HS-27A (cell line): ENCODE measurements around the gene POLG.

Experiments used
- DNase-seq: peaks from one replicate; pipeline ENCODE4 v3.0.0-alpha.2; 2012; ENCODE audit warnings: low read depth, missing footprints

Gene POLG

GRCh38 chr15:89334510-89335297 lies at the start of gene POLG:
POLG (minus strand) TSS chr15:89334824; CDS start chr15:89333754, 1,070 bp downstream.
- DNase-seq, result peak; percentile 99

GRCh38 chr15:89384176-89384604 lies 49.6 kb upstream of the POLG start:
- no peak for DNase-seq

DNA sequence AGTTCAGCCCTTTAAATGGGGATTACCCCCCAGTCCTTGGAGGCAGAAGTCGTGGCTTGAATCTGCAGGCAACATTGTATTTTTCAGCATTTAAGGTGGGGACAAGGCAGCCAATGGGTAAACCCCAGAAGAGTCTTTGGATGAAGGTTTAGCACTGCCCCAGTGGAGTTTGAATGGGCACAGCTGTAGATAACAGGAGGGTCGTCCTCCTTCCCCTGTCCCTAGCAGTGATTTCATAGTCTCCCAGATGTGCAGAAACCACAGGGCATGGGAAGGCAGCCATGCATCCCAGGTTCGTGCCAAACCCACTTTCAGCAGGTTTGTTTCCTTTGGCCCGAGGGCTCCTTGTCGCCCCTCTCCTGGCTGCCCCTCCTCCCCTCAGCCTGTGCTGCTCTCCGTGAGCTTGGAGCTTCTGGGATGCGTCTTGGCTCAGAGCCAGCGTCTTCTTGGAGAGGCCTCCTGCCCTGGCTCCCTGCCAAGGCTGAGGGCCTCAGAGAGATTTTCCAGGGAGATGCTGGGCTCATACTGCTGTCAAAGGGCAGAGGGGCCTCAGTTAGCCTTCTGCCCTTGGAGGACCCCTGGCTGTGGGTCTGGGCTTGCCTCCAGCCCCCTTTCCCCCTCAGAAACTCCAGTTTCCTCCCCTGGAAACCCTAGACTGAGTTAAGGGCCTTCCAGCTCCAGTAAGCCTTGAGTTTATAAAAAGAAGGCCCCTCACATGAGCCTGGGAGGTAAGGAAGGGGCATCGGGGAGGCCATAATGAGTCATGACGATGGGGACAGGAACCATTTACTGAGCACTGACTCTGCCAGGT lies 48.9 kb upstream of the POLG start:
- DNase-seq, result peak; percentile 31

DNA sequence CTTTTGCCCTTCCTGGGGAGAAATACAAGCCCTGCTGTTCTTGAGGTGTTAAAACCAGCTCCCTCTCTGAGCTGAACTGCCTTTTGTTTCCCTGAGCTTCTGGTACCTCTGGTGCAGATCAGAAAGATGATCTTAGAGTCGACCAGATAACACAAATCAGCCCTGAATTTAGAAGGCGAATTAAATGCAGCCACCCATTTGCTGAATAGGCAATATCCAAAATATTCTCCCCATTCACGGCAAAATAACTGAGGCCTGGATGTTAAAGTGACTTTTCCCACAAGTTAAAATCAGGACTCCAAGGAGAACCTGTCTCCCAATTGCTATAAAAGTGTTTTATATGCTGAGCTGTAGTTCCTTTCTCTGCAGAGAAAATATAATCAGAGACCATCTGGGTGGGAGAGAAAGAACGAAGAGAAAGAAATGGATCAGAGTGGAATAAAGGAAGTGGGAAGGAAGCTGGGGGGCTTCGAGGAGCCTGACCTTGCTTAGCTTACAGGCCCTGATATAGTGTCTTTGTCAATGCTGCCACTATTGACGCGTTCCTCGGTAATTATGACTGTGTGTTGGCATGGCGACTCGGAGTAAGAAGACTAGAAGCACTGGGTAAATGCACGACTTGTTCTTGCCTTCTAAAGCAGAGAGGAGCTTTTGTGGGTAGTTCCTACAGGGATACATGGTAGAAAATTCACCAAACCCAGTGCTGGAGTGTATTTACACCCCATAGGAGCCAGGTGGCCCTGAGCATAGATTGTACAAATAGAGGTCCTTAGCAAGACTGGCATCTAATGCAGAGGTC lies 47.5 kb upstream of the POLG start:
- DNase-seq, result no peak

- no peak for DNase-seq
Observed at GRCh38 chr15:89381331-89381730, 46.7 kb upstream of the POLG start.

- DNase-seq, result no peak
Observed at GRCh38 chr15:89379818-89380217, 45.2 kb upstream of the POLG start.

DNA sequence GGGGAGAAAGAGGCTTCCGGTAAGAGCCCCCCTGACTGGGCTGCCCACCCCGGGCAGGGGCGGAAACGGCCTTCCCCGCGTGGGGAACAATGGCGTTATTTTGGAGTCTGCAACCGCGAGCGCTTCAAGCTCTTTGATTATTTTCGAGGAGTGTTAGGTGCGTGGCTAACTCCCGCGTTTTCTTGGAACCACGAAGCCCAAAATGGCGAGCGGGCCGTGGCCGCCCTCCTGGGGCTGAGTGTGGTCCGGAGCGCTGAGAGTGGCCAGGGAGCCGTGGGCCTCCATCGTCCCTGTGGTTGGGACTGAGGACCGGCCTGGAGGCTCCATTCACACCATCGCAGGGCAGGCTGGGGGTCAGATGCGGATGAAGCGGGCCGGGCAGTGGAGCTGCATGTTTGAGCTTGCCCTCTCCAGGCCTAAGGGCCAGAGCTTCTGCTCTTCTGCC lies 44.6 kb upstream of the POLG start:
- no peak for DNase-seq

GRCh38 chr15:89378296-89379151 lies 43.9 kb upstream of the POLG start:
- DNase-seq, result no peak

DNA sequence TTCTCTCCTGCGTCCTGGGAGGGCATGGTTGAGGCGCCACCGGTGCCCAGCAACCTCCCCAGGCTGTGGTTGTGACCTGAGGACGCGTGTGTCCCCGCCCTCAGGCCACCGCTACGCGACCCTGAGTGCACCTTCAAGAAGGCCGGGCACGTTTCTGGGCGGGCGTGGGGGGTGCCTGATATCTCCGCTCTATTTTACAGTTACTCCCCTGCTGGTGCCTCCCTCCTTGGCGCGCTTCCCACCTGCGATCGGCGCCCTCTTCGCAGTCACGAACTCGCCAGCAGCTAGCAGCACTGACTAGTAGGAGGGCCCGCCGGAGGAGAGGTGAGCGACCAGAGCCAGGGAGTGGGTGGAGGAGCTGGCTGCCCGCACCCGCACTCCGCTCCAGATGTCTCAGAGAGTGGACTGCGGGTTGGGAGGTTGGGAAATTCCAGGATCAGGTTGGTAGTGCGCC lies 43.2 kb upstream of the POLG start:
- DNase-seq, result no peak

- DNase-seq, result no peak
Observed at GRCh38 chr15:89377024-89377841, 42.6 kb upstream of the POLG start.

DNA sequence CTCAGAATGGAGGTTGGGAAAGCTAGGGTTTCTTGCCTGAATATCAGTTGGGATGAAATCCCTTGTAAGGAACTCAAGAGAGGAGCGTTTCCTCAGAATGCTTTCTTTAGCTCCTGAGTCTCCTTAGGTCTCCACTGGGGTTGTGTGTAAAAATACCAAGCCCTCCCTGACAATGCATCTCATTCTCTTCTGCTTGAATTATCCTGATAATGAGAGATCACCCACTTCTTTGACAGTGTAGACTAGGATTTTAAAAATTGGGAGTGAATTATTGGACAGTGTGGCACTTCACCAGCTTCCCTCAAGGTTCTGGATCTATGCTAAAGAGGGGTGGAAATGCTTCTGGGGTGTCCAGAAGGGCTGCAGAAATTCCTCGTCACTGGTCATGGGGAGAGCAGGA lies 41.8 kb upstream of the POLG start:
- DNase-seq, result no peak

GRCh38 chr15:89375093-89376005 lies 40.7 kb upstream of the POLG start:
- DNase-seq, result no peak

DNA sequence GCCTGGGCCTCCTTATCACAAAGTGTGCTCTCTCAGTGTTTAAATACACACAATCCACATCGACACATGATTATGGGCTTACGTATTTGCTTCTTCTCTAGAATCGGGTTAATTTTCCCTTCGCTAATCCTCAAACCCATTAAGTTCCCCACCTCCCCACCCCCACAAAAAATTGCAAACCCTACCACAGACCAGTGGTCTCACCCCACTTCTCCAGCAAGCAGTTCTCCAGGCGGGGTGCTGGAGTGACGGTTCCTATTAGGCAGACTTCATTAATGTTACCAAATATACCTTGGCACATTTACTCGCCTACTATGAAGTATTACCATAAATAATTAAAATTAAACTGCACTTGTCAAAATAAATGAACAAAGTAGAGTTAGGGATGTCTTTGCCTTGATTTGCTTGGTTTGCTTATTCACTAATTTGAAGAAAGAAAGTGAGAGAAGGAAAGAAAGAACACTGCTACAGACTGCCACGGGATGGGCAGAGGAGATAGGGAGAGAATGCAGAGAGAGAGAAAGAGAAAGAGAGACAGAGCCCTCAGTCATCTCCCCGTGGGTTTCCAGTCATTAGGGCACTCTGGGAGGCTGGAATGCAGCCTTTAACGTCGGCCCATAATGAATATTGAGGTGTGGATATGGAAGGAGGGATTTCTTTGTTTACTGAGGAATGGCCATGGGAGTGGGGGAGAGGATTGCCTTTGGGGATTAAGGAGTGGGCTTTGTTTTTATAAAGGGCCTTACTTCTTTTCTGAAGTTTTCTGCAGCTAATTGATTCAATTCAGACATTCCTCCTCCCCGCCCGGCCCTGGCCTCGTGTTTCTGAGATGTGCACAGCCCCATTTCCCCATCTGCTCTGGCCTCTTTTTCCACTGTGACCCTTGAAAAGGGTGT lies 39.7 kb upstream of the POLG start:
- no peak for DNase-seq

GRCh38 chr15:89372069-89372935 lies 37.7 kb upstream of the POLG start:
- no peak for DNase-seq

GRCh38 chr15:89371228-89372044 lies 36.8 kb upstream of the POLG start:
- no peak for DNase-seq

DNA sequence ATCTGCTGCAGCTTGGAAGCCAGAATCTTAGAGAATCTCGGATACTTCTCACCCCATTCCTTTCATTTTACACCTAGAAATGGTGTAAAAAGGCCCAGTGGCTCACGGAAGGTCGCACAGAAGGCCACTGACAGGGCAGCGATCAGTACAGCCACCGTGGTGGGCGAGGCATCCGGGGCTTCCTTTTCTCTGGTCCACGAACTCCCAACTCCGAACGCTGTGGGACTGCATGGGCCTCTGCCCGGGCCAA lies 36.3 kb upstream of the POLG start:
- no peak for DNase-seq
